Pancreas (tissue), 10 donors: ENCODE measurements around the gene ALKBH1. TPM values are rescaled to one million over a fixed set of nuclear protein-coding genes. Genes with fewer than 3 reads are reported as not detected.
A peak's percentile ranks its signal among the peaks of the same experiment; 100 is the strongest.
"Not testable (repeated sequence)": the region's sequence is repeated elsewhere in the genome, so short reads cannot be mapped to it uniquely, and the experiment has no call there.

Source experiments
- ATAC-seq, 4 donors: fragments of 200-7000 bp; cut with Tn5 transposase; one replicate each; pipeline versions ENCODE4 v1.8.0 to v1.9.1; 2020; ENCODE audit warnings: mild to moderate bottlenecking in 4 of 4, moderate library complexity in 4 of 4
- DNase-seq, 6 donors: peaks; one replicate each; pipeline ENCODE4 v3.0.0-alpha.2; 2020
- FAIRE-seq: peaks from 2 replicates; lab custom pipeline; 2012; peaks lifted over from hg19 to GRCh38; lab: Jason Lieb, UNC
- H3K27ac ChIP-seq, 4 donors: fragments of 200-600 bp; sonication (generic); 1 replicate in 3 of 4; 2 replicates in 1 of 4; pipeline versions ENCODE4 v1.5.0 to v1.8.0; 2020
- H3K27me3 ChIP-seq, 4 donors: fragments of 200-600 bp; one replicate each; pipeline ENCODE4 v1.8.0; 2021
- H3K36me3 ChIP-seq, 3 donors: fragments of 200-600 bp; sonication (generic) in 1 of 3; one replicate each; pipeline versions ENCODE4 v1.5.0 to v1.8.0; 2020 to 2021
- H3K4me1 ChIP-seq, 3 donors: fragments of 200-600 bp; one replicate each; pipeline ENCODE4 v1.8.0; 2021
- H3K4me3 ChIP-seq, 4 donors: fragments of 200-600 bp; sonication (generic) in 2 of 4; one replicate each; pipeline versions ENCODE4 v1.5.0 to v1.8.0; 2020 to 2021
- H3K9me3 ChIP-seq, 4 donors: fragments of 200-600 bp; one replicate each; pipeline ENCODE4 v1.8.0; 2021
- WGBS, 2 donors: extraction: QIAGEN DNeasy Blood & Tissue Kit; methylation state at CpG; one replicate each; pipeline ENCODE4 v1.1.7; 2013; 5-methylcytosine and 5-hydroxymethylcytosine counted together
- intact Hi-C, 3 donors: fragments of 100-400 bp; cut with DNase I; formaldehyde crosslinking; loops; one replicate each; pipeline versions ENCODE4 v1.11.1 to v1.14.2; 2022
- polyA plus RNA-seq, 2 donors: library from polyadenylated mRNA; stranded (reverse); fragments of 200-250 nt; gene quantifications; one replicate each; pipeline ENCODE4 v1.2.3, GENCODE V29; 2013
- total RNA-seq, 6 donors: library from RNA; stranded (reverse); fragmentation: NEBNext Ultra II Directional in 4 of 6; extraction: Animal tissue kit (Norgen Biotek cat#: 25700) in 4 of 6; gene quantifications; one replicate each; pipeline versions ENCODE4 v1.2.1 to v1.2.4, GENCODE V29; 2021 to 2023
- TF ChIP-seq, protein P1 (sequence below), 4 donors: fragments of 200-600 bp; sonication (generic) in 3 of 4; IDR thresholded peaks; one replicate each; pipeline versions ENCODE4 v1.5.0 to v1.8.0; 2021; ENCODE audit warnings: antibody characterized with exemption in 4 of 4
- donor health status: healthy with polysubstance abuse.
- donor health status: DM: no; HTN: no; CAD: no; lungs with moderate emphysema.
- donor health status: DM: no; HTN: no; CAD: no.
- donor health status: control.
- donor health status: control.
- donor health status: Bipolar disorder and iron deficiency.
- donor health status: DM: yes; HTN: yes; CAD: no.
- donor health status: DM: no; HTN: no; CAD: no.
- donor health status: DM: no; HTN: no; CAD: no.
- donor health status: DM: yes; HTN: yes; CAD: no.

ALKBH1 gene
- total and polyA plus RNA-seq, 8 donors = 3.5 to 9.7 (median 5.2) TPM

DNA sequence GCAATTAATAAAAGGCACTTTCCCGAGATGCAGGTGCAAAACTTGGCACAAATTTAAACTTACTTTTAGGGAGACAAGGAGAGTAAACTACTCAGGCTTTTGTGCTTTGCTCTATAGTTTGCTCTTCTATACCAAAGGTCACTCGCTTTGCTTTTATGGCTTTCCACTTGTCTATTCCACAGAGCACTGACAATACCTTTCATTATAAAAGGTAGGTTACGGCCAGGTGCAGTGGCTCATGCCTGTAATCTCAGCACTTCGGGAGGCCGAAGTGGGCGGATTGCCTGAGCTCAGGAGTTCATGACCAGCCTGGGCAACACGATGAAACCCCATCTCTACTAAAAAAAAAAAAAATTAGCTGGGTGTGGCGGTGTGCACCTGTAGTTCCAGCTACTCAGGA lies 32.9 kb downstream of the ALKBH1 start:
- DNase-seq = no peak
- H3K4me1 ChIP-seq = no peaks in the 10 kb centered on the region
- peaks cover 0 to 35% (median 6%) of the 10 kb centered on the region in 3 donors for H3K36me3 ChIP-seq
- TF ChIP-seq, protein P1, sequence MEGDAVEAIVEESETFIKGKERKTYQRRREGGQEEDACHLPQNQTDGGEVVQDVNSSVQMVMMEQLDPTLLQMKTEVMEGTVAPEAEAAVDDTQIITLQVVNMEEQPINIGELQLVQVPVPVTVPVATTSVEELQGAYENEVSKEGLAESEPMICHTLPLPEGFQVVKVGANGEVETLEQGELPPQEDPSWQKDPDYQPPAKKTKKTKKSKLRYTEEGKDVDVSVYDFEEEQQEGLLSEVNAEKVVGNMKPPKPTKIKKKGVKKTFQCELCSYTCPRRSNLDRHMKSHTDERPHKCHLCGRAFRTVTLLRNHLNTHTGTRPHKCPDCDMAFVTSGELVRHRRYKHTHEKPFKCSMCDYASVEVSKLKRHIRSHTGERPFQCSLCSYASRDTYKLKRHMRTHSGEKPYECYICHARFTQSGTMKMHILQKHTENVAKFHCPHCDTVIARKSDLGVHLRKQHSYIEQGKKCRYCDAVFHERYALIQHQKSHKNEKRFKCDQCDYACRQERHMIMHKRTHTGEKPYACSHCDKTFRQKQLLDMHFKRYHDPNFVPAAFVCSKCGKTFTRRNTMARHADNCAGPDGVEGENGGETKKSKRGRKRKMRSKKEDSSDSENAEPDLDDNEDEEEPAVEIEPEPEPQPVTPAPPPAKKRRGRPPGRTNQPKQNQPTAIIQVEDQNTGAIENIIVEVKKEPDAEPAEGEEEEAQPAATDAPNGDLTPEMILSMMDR (IDR thresholded peaks at IDR 0.05) = no peak
- H3K4me3 ChIP-seq = no peak overlapping the region
- intact Hi-C loops = no loop called here
- H3K9me3 ChIP-seq = no peaks in the 10 kb centered on the region
- WGBS, 2 donors = 78 to 83% methylated on average over 8 of the region's 8 CpGs
- no peak overlapping the region for H3K27ac ChIP-seq
- no peak for ATAC-seq
- FAIRE-seq = no peak
- H3K27me3 ChIP-seq = no peaks in the 10 kb centered on the region

DNA sequence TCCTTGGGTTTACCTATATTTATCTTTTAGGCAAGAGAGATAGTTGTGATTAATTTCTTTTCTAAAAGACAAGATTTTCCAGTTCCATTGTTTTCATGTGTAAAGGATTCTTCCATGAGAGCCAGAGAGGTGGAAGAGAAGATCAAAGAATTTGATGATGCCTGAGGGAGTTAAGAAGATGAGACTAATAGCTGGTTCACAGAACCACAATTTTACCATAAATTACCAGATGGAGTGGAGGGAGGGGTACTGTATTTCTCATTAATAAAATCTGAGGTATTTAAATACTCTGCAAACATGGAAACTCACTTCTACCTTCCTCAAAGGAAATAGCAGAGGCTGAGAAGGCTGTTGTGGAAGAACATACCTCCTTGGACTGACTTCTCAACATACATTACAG lies 34.6 kb downstream of the ALKBH1 start:
- no peaks in the 10 kb centered on the region for H3K4me1 ChIP-seq
- no peaks in the 10 kb centered on the region for H3K9me3 ChIP-seq
- TF ChIP-seq, protein P1 (IDR thresholded peaks at IDR 0.05) = no peak
- H3K36me3 ChIP-seq = peaks cover 0 to 35% (median 6%) of the 10 kb centered on the region in 3 donors
- H3K27ac ChIP-seq = no peak overlapping the region
- intact Hi-C loops = no loop called here
- ATAC-seq (no peak), DNase-seq (no peak), FAIRE-seq (no peak)
- no peaks in the 10 kb centered on the region for H3K27me3 ChIP-seq
- no peak overlapping the region for H3K4me3 ChIP-seq

DNA sequence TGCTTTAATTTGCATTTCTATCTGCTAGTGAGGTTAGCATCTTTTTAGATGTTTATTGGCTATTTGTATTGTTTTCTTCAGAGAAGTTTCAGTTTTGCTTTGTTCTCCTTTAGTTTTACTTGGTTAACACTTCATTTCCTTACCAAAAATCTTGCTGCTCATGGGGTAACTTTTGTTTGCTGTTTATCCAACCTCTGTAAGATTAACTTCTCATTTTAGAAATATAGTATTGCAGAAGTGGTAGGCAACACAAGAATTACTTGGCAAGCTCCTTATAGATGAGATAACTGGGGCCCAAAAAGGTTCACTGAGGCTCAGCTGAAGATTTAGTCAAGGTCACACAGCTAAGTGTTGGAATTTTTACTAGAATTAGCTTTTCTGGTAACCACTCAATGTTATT lies 40.5 kb downstream of the ALKBH1 start:
- no peak overlapping the region for H3K27ac ChIP-seq
- peaks cover 0 to 4% (median 0%) of the 10 kb centered on the region in 3 donors for H3K36me3 ChIP-seq
- intact Hi-C loops = no loop called here
- DNase-seq (no peak), ATAC-seq (no peak), FAIRE-seq (no peak)
- TF ChIP-seq, protein P1 (IDR thresholded peaks at IDR 0.05) = no peak
- no peaks in the 10 kb centered on the region for H3K27me3 ChIP-seq
- no peaks in the 10 kb centered on the region for H3K4me1 ChIP-seq
- H3K9me3 ChIP-seq = no peaks in the 10 kb centered on the region
- no peak overlapping the region for H3K4me3 ChIP-seq

DNA sequence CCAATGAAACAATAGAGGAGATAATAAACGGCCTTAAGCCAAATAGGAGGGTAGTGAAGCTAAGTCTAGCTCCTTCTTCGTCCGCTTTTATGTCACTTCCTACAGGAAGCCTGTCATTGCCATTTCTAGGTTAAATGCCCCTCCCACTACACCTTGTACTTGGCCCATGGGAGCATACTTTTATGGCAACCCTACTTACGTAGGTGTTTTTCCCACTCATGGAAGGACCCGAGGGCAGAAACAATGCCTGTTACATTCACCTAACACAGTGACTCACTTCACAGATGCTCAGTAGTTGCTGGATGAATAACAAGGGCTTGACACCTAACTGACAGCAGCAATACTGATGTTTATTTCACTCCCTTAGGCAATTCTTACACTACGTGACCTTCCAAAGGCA lies 44.5 kb downstream of the ALKBH1 start:
- TF ChIP-seq, protein P1 (IDR thresholded peaks at IDR 0.05) = no peak
- WGBS, 2 donors = 55 to 70% methylated on average over 6 of the region's 6 CpGs
- FAIRE-seq (no peak), ATAC-seq (no peak), DNase-seq (no peak)
- Histone ChIP-seq H3K27ac (no peak overlapping the region), H3K36me3 (no peaks in the 10 kb centered on the region), H3K4me1 (no peaks in the 10 kb centered on the region), H3K27me3 (no peaks in the 10 kb centered on the region), H3K4me3 (no peak overlapping the region), H3K9me3 (no peaks in the 10 kb centered on the region)
- intact Hi-C loops = no loop called here

DNA sequence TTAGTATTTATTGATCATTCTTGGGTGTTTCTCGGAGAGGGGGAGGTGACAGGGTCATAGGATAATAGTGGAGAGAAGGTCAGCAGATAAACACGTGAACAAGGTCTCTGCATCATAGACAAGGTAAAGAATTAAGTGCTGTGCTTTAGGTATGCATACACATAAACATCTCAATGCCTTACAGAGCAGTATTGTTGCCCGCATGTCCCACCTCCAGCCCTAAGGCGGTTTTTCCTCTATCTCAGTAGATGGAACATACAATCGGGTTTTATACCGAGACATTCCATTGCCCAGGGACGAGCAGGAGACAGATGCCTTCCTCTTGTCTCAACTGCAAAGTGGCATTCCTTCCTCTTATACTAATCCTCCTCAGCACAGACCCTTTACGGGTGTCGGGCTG lies 46.3 kb downstream of the ALKBH1 start:
- H3K36me3 ChIP-seq, H3K27ac ChIP-seq, H3K4me3 ChIP-seq, H3K9me3 ChIP-seq, intact Hi-C loops, H3K4me1 ChIP-seq, ATAC-seq, DNase-seq, H3K27me3 ChIP-seq, FAIRE-seq: not testable (repeated sequence)
- 53 to 59% methylated on average over 2 to 9 of the region's 9 CpGs for WGBS, 2 donors

DNA sequence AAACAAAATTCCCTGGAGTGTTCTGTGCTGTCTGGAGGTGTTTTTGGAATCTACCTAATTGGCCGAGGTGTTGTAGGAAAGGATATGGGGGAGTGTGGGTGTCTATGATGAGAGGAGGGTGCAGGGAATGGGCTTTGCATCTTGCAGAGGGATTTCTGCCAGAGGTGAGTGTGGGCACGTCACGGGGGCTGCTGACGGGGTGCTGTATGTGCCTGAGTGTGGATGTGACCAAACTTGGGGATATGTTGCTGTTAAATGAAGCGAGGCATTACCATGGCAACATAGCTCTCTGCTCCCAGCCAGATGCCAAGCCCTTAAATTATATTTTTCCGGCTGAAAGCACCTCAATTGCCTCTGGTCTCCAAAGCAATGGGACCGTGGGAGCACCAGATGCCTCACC lies 47.1 kb downstream of the ALKBH1 start:
- DNase-seq (no peak), FAIRE-seq (no peak), ATAC-seq (peak in 2 of 4 donors; percentile 74 to 81)
- H3K9me3 ChIP-seq = no peaks in the 10 kb centered on the region
- intact Hi-C loops = no loop called here
- no peaks in the 10 kb centered on the region for H3K36me3 ChIP-seq
- no peak overlapping the region for H3K27ac ChIP-seq
- TF ChIP-seq, protein P1 (IDR thresholded peaks at IDR 0.05) = no peak
- H3K27me3 ChIP-seq = no peaks in the 10 kb centered on the region
- no peak overlapping the region for H3K4me3 ChIP-seq
- no peaks in the 10 kb centered on the region for H3K4me1 ChIP-seq
- WGBS, 2 donors = 71 to 72% methylated on average over 7 of the region's 7 CpGs
